ENCODE data around the gene LAMA3. TPM values are rescaled to one million over a fixed set of nuclear protein-coding genes. Genes with fewer than 3 reads are reported as not detected.
"Not testable (repeated sequence)": the region's sequence is repeated elsewhere in the genome, so short reads cannot be mapped to it uniquely, and the experiment has no call there.

The LAMA3 gene
- total and polyA plus RNA-seq, 9 donors = 2.9 to 44.9 (median 14.8) TPM

GRCh38 chr18:23732439-23732838 is 43.2 kb downstream of the LAMA3 start:
- intact Hi-C loops (cut with DNase I) = no loop called here
- Histone ChIP-seq H3K4me3 (no peak overlapping the region), H3K27me3 (no peaks in the 10 kb centered on the region), H3K9me3 (no peaks in the 10 kb centered on the region), H3K4me1 (ENCODE audit: insufficient read depth) (no peaks in the 10 kb centered on the region), H3K36me3 (no peaks in the 10 kb centered on the region), H3K27ac (no peak overlapping the region)
- DNase-seq = no peak
- TF ChIP-seq EP300 (IDR thresholded peaks at IDR 0.05) = no peak
- TF ChIP-seq, protein P1, sequence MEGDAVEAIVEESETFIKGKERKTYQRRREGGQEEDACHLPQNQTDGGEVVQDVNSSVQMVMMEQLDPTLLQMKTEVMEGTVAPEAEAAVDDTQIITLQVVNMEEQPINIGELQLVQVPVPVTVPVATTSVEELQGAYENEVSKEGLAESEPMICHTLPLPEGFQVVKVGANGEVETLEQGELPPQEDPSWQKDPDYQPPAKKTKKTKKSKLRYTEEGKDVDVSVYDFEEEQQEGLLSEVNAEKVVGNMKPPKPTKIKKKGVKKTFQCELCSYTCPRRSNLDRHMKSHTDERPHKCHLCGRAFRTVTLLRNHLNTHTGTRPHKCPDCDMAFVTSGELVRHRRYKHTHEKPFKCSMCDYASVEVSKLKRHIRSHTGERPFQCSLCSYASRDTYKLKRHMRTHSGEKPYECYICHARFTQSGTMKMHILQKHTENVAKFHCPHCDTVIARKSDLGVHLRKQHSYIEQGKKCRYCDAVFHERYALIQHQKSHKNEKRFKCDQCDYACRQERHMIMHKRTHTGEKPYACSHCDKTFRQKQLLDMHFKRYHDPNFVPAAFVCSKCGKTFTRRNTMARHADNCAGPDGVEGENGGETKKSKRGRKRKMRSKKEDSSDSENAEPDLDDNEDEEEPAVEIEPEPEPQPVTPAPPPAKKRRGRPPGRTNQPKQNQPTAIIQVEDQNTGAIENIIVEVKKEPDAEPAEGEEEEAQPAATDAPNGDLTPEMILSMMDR (IDR thresholded peaks at IDR 0.05) = no peak
- no peak for TF ChIP-seq POLR2A (IDR thresholded peaks at IDR 0.05)
- 72 to 92% (median 76%) methylated on average over 5 of the region's 5 CpGs for WGBS, 3 donors

- H3K27me3 ChIP-seq; H3K27ac ChIP-seq; DNase-seq; H3K4me1 ChIP-seq (ENCODE audit: insufficient read depth); H3K9me3 ChIP-seq; H3K4me3 ChIP-seq; intact Hi-C loops (cut with DNase I); H3K36me3 ChIP-seq: not testable (repeated sequence)
- WGBS, 3 donors = 85 to 90% (median 89%) methylated on average over 5 of the region's 5 CpGs
Observed at GRCh38 chr18:23733265-23733664, 44.0 kb downstream of the LAMA3 start.

- TF ChIP-seq, protein P1 (IDR thresholded peaks at IDR 0.05) = no peak
- no peak for TF ChIP-seq POLR2A (IDR thresholded peaks at IDR 0.05)
- no peak for TF ChIP-seq EP300 (IDR thresholded peaks at IDR 0.05)
- Histone ChIP-seq H3K36me3 (no peaks in the 10 kb centered on the region), H3K4me1 (ENCODE audit: insufficient read depth) (no peaks in the 10 kb centered on the region), H3K27me3 (no peaks in the 10 kb centered on the region), H3K9me3 (no peaks in the 10 kb centered on the region), H3K4me3 (no peak overlapping the region), H3K27ac (no peak overlapping the region)
- 93 to 97% (median 96%) methylated on average over 7 of the region's 7 CpGs for WGBS, 3 donors
- no peak for DNase-seq
- intact Hi-C loops (cut with DNase I) = no loop called here
Observed at GRCh38 chr18:23733895-23734294, 44.6 kb downstream of the LAMA3 start.

GRCh38 chr18:23735021-23735464 is 45.8 kb downstream of the LAMA3 start:
- H3K36me3 ChIP-seq = no peaks in the 10 kb centered on the region
- no peaks in the 10 kb centered on the region for H3K9me3 ChIP-seq
- no peak overlapping the region for H3K27ac ChIP-seq
- H3K27me3 ChIP-seq = no peaks in the 10 kb centered on the region
- 57 to 68% (median 66%) methylated on average over 6 of the region's 6 CpGs for WGBS, 3 donors
- intact Hi-C loops (cut with DNase I) = no loop called here
- H3K4me3 ChIP-seq = no peak overlapping the region
- no peaks in the 10 kb centered on the region for H3K4me1 ChIP-seq (ENCODE audit: insufficient read depth)
- TF ChIP-seq EP300 (IDR thresholded peaks at IDR 0.05) = no peak
- TF ChIP-seq, protein P1 (IDR thresholded peaks at IDR 0.05) = no peak
- no peak for TF ChIP-seq POLR2A (IDR thresholded peaks at IDR 0.05)
- DNase-seq = no peak

GRCh38 chr18:23737578-23737977 is 48.3 kb downstream of the LAMA3 start:
- DNase-seq = no peak
- no peaks in the 10 kb centered on the region for H3K9me3 ChIP-seq
- no peak overlapping the region for H3K4me3 ChIP-seq
- intact Hi-C loops (cut with DNase I) = no loop called here
- H3K36me3 ChIP-seq = no peaks in the 10 kb centered on the region
- no peaks in the 10 kb centered on the region for H3K4me1 ChIP-seq (ENCODE audit: insufficient read depth)
- WGBS, 3 donors = 61 to 78% (median 68%) methylated on average over 9 of the region's 9 CpGs
- TF ChIP-seq EP300 (IDR thresholded peaks at IDR 0.05) (no peak), POLR2A (IDR thresholded peaks at IDR 0.05) (no peak)
- TF ChIP-seq, protein P1 (IDR thresholded peaks at IDR 0.05) = no peak
- H3K27me3 ChIP-seq = no peaks in the 10 kb centered on the region
- no peak overlapping the region for H3K27ac ChIP-seq
